Activated CD8-positive, alpha-beta T cell treated with anti-CD3 and anti-CD28 coated beads, Interleukin-2, amount 10 ng/mL, durations not matched to agents 7 days and 5 days (primary cell): ENCODE measurements around the gene HES7. TPM values are rescaled to one million over a fixed set of nuclear protein-coding genes. Genes with fewer than 3 reads are reported as not detected.

Experiments
- ATAC-seq: fragments of 150-1000 bp; cut with Tn5 transposase; one replicate; pipeline ENCODE4 v1.10.0; 2021; ENCODE audit warnings: moderate library complexity
- CTCF ChIA-PET: fragments of 350-600 bp; sonication (Branson Sonifier 250); formaldehyde crosslinking; loops from one replicate; lab custom pipeline; 2021; ENCODE audit warnings: antibody characterized with exemption; lab: Charles Lee
- POLR2A ChIA-PET: fragments of 350-600 bp; sonication (Branson Sonifier 250); formaldehyde crosslinking; loops from one replicate; lab custom pipeline; 2021; ENCODE audit warnings: antibody characterized with exemption; lab: Charles Lee
- DNase-seq: peaks from one replicate; pipeline ENCODE4 v3.0.0-alpha.2; 2020
- H3K27ac Mint-ChIP-seq: one replicate; pipeline ENCODE4 v1.8.0; 2021; ENCODE audit warnings: mild to moderate bottlenecking, mixed read lengths
- H3K27me3 Mint-ChIP-seq: one replicate; pipeline ENCODE4 v1.8.0; 2021; ENCODE audit warnings: low read depth, mixed read lengths
- H3K36me3 Mint-ChIP-seq: one replicate; pipeline ENCODE4 v1.8.0; 2021; ENCODE audit warnings: low read depth, mixed read lengths
- H3K4me1 Mint-ChIP-seq: one replicate; pipeline ENCODE4 v1.8.0; 2021; ENCODE audit warnings: low read depth, mixed read lengths
- H3K4me3 Mint-ChIP-seq: one replicate; pipeline ENCODE4 v1.8.0; 2021; ENCODE audit warnings: mild to moderate bottlenecking, mixed read lengths
- H3K9me3 Mint-ChIP-seq: one replicate; pipeline ENCODE4 v1.8.0; 2022; ENCODE audit warnings: mixed read lengths; ENCODE audit not compliant: insufficient read depth
- total RNA-seq, 2 experiments: library from RNA; stranded (reverse); gene quantifications; one replicate each; pipeline ENCODE4 v1.2.3, GENCODE V29; 2021

HES7 gene
- total RNA-seq, 2 experiments from 2014 or later, result 0.29 TPM; not detected in 1

DNA sequence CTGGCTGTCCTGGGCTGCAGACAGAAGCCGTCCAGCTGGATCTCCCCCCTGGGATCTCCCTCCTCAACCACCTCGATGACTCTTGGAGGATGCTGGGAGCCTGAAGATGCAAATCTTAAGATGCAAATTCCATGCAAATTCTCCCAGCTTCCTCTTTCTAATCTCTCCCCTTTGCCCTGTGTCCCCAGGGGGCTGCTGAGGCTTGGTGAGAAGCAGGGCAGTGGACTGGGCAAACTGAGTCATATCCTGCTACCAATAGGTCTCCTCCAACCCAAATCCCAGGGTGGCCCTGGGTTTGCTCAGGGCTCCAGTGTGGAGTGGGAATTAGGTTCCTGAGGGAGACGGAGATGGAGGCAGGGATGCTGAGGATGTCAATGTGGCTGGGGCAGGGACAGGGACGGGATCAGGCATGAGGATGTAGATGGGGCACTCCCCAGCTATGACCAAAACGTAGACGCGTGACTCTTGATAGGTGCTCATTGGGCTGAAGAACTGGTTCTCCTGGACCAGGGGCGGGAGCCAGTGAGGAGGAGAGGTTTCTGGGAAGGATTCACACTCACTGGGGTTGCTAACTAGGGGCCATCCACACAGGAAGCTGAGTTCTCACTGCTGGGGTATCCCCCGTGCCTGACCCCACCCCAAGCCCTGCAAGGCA lies 32.7 kb downstream of the HES7 start:
- peaks cover 6% of the 10 kb centered on the region for H3K4me1 Mint-ChIP-seq
- ChIA-PET CTCF (interaction anchor here (1.1 to 13.4 kb wide), 8 partner anchors 10 to 49 kb away, joined by 4 to 174 read pairs (median 24); partner anchors contain the start of gene ALOXE3), POLR2A (no interaction called here)
- H3K4me3 Mint-ChIP-seq, result no peak overlapping the region
- ATAC-seq, result no peak
- H3K36me3 Mint-ChIP-seq, result no peaks in the 10 kb centered on the region
- DNase-seq, result no peak
- H3K9me3 Mint-ChIP-seq, result no peaks in the 10 kb centered on the region
- H3K27ac Mint-ChIP-seq, result no peak overlapping the region
- peaks cover 24% of the 10 kb centered on the region for H3K27me3 Mint-ChIP-seq

DNA sequence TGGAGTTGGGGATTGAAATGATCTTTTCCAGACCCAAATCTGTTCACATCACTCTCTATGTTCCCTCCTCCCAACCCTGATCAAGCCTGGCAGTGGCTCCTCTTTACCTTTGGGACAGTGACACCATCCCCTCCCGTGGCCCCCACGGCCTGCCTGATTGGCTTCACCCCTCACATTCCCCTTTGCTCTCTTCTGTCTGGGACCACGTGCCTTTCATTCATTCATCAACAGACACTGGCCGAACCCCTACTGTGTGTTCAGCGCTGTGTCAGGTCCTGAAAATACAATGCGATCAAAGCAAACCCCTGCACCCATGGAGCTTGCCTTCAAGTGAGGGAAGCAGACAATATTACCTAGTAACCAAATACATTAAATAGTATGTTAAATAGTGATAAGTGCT lies 34.2 kb downstream of the HES7 start:
- POLR2A ChIA-PET, result no interaction called here

DNA sequence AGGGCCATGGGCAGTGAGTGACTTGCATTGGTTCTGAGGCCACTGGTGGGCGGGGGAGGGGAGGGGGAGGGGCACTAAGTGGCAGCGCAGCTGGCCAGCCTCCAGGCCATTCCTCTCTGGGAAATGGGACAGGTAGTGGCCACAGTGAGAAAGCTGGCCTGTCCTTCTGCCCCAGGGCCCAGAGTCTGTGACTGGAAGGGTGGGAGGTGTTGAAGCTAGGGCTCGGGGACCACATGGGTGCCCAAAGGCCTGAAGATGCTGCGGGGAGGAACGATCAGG lies 36.0 kb downstream of the HES7 start:
- ChIA-PET CTCF (interaction anchor here (0.8 to 13.4 kb wide), 4 partner anchors 9 to 93 kb away, joined by 3 to 174 read pairs (median 4); no protein-coding TSS in a partner anchor), POLR2A (no interaction called here)
- ATAC-seq (no peak), DNase-seq (no peak)
- Mint-ChIP-seq H3K27ac (no peak overlapping the region), H3K4me1 (no peaks in the 10 kb centered on the region), H3K9me3 (no peaks in the 10 kb centered on the region), H3K36me3 (no peaks in the 10 kb centered on the region), H3K4me3 (no peak overlapping the region), H3K27me3 (peaks cover 17% of the 10 kb centered on the region)

More for the DNA sequence above, 34.2 kb downstream of the HES7 start:
- H3K36me3 Mint-ChIP-seq, result no peaks in the 10 kb centered on the region
- no peak overlapping the region for H3K27ac Mint-ChIP-seq
- DNase-seq (no peak), ATAC-seq (no peak)
- H3K9me3 Mint-ChIP-seq, result no peaks in the 10 kb centered on the region
- H3K4me1 Mint-ChIP-seq, result peaks cover 6% of the 10 kb centered on the region
- peaks cover 17% of the 10 kb centered on the region for H3K27me3 Mint-ChIP-seq
- H3K4me3 Mint-ChIP-seq, result no peak overlapping the region
- CTCF ChIA-PET, result interaction anchor here (1.4 to 13.4 kb wide), 5 partner anchors 12 to 29 kb away, joined by 4 to 174 read pairs (median 42); partner anchors contain the start of gene ALOXE3

DNA sequence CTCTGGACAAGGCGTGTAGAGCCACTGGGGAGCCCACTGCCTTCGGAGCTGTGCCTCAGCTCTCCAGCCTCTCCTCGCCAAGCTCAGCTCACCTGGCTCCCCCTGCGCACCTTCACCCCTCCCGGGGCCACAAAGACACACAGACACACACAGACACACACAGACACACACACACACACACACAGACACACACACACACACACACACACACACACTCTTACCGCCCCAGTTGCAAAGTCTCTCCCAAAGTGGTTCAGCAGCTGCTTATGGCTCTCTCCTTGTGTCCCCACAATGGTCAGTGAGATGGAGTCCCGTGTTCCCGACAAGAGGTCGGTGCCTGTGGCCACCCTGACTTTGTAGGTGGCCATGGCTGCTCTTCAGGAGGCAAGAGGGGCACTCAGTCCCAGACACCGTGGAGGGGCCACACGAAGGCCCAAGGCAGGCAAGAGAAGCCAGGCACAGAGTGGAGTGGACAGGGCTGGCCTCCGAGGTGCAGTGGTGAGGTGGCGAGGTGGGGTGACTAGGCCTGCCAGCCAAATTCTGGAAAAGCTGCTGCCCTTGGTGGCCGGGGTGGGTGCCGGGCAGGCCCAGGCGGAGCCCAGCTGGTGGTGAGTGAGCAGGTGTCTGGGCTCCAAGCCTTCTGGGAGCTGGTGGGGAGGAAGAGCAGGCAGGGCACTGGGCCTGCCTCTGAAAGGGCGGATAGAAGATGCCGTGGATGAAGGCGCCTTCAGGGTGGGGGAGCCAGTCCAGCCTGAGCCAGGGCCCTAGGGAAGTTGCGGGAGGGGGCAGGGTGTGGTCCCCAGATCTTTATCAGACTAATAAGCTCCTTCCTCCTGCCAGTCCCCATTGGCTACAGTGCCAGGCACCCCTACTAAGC lies 36.6 kb downstream of the HES7 start, which contains the start of gene ALOX12B:
Gene ALOX12B (minus strand): TSS at position 642 of the 877 bp plus-strand sequence. CDS start 274 bp downstream, at position 368.
- no peaks in the 10 kb centered on the region for H3K36me3 Mint-ChIP-seq
- POLR2A ChIA-PET, result no interaction called here

DNA sequence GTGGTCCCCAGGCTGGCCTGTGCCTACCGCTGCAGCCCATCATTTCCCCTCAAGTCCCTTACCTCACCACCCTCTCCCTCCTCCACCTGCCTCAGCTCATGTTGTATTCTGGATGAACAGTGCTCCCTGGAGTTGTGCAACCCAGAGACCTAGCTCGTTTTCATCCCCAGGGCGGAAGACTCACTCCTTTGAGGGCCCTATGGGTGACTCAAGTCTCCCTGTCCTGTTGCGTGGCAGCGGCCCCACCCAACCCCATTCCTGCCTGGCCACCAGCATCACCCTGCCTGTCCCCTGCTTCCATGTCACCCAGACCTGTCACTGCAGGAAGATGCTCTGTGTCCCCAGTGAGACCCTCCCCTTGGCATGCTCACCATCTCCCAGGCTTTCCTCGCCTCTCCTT lies 39.7 kb downstream of the HES7 start:
- Mint-ChIP-seq H3K4me3 (no peak overlapping the region), H3K27me3 (peaks cover 4% of the 10 kb centered on the region), H3K27ac (no peak overlapping the region), H3K4me1 (peaks cover 15% of the 10 kb centered on the region), H3K9me3 (no peaks in the 10 kb centered on the region), H3K36me3 (peaks cover 5% of the 10 kb centered on the region)
- CTCF ChIA-PET, result interaction anchor here (2.2 to 13.4 kb wide), 5 partner anchors 9 to 35 kb away, joined by 10 to 174 read pairs (median 12); no protein-coding TSS in a partner anchor
- POLR2A ChIA-PET, result no interaction called here
- DNase-seq (no peak), ATAC-seq (no peak)

More for the DNA sequence above, 36.6 kb downstream of the HES7 start, which contains the start of gene ALOX12B:
- Mint-ChIP-seq H3K4me1 (no peaks in the 10 kb centered on the region), H3K4me3 (no peak within 1 kb of the TSS), H3K27ac (no peak within 1 kb of the TSS), H3K27me3 (peaks cover 14% of the 10 kb centered on the region), H3K9me3 (no peaks in the 10 kb centered on the region)
- CTCF ChIA-PET, result interaction anchor here (0.8 to 13.4 kb wide), 4 partner anchors 8 to 32 kb away, joined by 3 to 174 read pairs (median 7); no protein-coding TSS in a partner anchor
- DNase-seq (no peak), ATAC-seq (no peak)

DNA sequence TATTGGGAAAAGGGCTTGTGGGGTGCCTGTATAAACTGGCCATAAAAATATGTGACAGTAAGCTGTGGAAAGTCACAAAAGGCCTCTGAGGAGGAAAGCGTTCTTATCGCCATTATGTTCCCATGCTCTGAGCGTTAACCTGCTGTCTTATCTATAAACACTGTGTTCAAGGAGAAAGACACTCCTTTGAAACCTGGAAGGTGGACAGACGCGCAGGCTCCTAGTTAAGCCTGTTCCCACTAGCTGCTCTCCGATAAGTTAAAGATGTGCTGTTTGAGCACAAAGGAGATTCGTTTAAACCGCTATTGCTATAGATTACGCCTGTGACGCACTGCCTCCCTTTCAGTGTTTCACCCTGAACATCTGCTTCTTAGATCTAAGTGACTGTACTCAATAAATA lies 41.6 kb downstream of the HES7 start:
- Mint-ChIP-seq H3K9me3 (no peaks in the 10 kb centered on the region), H3K36me3 (peaks cover 5% of the 10 kb centered on the region), H3K4me3 (no peak overlapping the region), H3K4me1 (peaks cover 18% of the 10 kb centered on the region), H3K27me3 (peaks cover 3% of the 10 kb centered on the region), H3K27ac (no peak overlapping the region)
- ChIA-PET POLR2A (no interaction called here), CTCF (interaction anchor here (2.7 to 13.4 kb wide), 3 partner anchors 9 to 25 kb away, joined by 11 to 174 read pairs (median 15); no protein-coding TSS in a partner anchor)
- ATAC-seq (no peak), DNase-seq (no peak)

DNA sequence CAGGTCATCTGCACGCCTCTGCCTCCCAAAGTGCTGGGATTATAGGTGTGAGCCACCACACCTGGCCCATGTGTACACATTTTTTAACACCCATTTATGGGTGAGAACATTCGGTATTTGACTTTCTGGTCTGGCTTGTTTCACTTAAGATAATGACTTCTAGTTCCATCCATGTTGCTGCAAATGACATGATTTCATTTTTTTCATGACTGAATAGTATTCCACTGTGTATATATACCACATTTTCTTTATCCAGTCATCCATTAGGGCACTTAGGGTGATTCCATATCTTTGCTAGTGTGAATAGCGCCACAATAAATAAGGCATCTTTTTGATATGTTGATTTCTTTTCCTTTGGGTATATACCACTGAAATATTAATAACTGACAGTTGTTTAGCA lies 42.0 kb downstream of the HES7 start:
- no peak overlapping the region for H3K27ac Mint-ChIP-seq
- no peak overlapping the region for H3K4me3 Mint-ChIP-seq
- no peak for DNase-seq
- POLR2A ChIA-PET, result no interaction called here
- H3K27me3 Mint-ChIP-seq, result peaks cover 3% of the 10 kb centered on the region
- CTCF ChIA-PET, result interaction anchor here (1.5 to 13.4 kb wide), 5 partner anchors 8 to 37 kb away, joined by 7 to 174 read pairs (median 11); no protein-coding TSS in a partner anchor
- H3K9me3 Mint-ChIP-seq, result no peaks in the 10 kb centered on the region
- H3K36me3 Mint-ChIP-seq, result peaks cover 5% of the 10 kb centered on the region
- H3K4me1 Mint-ChIP-seq, result peaks cover 18% of the 10 kb centered on the region
- no peak for ATAC-seq

DNA sequence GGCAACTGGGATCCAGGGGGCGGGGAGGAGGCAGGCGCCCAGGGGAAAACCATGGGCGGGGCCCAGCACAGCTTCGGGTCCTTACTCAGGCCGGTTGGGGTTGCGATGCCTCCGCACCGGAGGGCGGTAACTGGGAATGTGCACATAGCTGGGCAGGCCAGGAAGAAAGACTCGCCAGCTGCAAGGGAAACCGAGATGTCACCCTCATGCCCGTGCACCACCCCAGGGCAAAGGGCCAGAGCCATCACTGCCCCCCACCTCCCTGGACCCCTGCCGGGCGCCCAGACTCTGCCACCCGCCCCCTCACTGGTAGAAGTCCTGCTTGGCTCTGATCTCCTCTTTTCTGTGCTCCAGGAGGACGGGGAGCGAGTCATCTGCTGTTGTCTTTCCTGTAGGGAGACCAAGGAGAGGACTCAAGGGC lies 43.1 kb downstream of the HES7 start:
- no peaks in the 10 kb centered on the region for H3K9me3 Mint-ChIP-seq
- H3K4me1 Mint-ChIP-seq, result peaks cover 18% of the 10 kb centered on the region
- no peak overlapping the region for H3K27ac Mint-ChIP-seq
- no peak overlapping the region for H3K4me3 Mint-ChIP-seq
- H3K36me3 Mint-ChIP-seq, result peaks cover 5% of the 10 kb centered on the region
- DNase-seq, result no peak
- ChIA-PET CTCF (interaction anchor here (1.4 to 3.6 kb wide), 5 partner anchors 11 to 38 kb away, joined by 6 to 18 read pairs (median 7); no protein-coding TSS in a partner anchor), POLR2A (no interaction called here)
- no peak for ATAC-seq
- H3K27me3 Mint-ChIP-seq, result peaks cover 5% of the 10 kb centered on the region

DNA sequence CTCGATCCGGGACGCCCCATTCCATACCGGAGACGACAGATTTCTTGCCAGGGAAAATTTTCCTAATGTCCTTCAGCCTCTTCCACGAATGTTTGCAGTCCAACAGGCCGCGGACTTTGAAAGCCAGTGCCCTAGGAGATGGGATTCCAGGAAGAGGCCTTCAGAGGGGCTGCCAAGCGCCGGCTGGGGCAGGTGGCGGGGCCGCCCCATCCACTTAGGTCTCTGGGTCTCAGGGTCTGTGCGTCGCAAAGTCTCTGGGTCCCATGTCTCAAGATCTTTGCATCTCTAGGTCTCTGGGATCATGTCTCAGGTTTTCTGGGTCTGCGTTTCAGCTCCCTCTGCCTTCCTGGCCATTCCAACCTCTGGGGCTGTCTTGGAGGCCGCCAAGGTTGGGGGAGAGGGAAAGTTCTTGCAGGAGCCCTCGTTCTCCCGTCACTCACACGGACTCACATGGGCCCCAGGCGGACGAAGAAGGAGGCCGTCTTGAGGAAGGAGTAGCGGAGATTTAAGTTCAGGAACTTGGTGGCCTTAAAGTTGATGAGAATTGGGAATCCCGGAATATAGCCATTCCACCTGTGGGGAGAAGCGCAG lies 43.6 kb downstream of the HES7 start:
- no peak overlapping the region for H3K27ac Mint-ChIP-seq
- DNase-seq (no peak), ATAC-seq (no peak)
- H3K9me3 Mint-ChIP-seq, result no peaks in the 10 kb centered on the region
- ChIA-PET CTCF (interaction anchor here (1.3 to 4.8 kb wide), 7 partner anchors 11 to 39 kb away, joined by 5 to 41 read pairs (median 7); no protein-coding TSS in a partner anchor), POLR2A (interaction anchor here (0.6 kb wide), 1 partner anchor 93 kb away, joined by 3 read pairs; no protein-coding TSS in a partner anchor)
- peaks cover 18% of the 10 kb centered on the region for H3K4me1 Mint-ChIP-seq
- peak overlapping the region; percentile 86 for H3K4me3 Mint-ChIP-seq
- H3K36me3 Mint-ChIP-seq, result peaks cover 5% of the 10 kb centered on the region
- peaks cover 8% of the 10 kb centered on the region for H3K27me3 Mint-ChIP-seq

DNA sequence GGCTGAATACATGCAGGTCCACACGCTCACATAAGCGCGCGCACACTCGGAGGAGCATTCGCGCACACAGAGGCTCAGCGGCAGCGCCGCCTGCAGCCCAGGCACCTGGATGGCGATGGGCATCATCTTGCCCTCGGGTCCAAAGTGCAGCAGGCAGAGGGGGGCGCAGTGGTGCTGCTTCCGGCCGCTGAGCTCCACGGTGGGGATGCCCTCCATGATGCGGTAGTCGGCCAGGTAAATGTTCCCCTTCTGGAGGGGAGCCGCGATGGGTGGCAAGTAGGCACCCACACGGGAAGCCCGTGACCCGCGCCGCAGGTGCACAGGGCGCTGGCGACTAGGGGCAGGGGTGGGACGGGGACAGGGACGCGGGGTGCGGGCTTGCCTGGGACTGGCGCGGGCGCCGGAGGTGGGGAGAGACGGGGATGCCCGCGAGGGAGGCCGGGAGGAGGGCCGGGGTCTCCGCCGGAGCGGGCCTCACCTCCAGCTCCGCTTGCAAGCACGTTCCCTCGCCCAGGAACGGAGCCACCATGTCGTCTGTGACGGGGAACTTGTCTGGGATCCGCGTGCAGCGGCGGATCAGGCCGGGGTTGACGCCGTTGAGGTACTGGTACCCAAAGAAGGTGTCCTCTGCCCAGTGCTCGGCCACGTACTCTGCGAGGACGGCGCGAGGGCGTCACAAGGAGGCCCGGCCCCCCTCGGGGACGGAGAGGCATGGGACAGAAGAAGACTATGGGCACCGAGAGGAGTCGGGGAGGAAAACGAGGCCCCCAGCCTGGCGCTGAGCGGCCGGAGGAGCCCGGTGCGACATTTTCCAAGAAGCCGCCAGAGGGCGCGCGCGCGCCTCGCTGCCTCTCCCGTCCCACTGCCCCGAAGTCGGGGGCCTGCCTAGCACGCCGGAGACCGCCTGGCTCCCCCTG lies 44.4 kb downstream of the HES7 start:
- DNase-seq (peak; percentile 85), ATAC-seq (peak; percentile 87)
- Mint-ChIP-seq H3K4me3 (peak overlapping the region; percentile 86), H3K27me3 (peaks cover 16% of the 10 kb centered on the region), H3K9me3 (no peaks in the 10 kb centered on the region), H3K36me3 (peaks cover 5% of the 10 kb centered on the region), H3K4me1 (peaks cover 20% of the 10 kb centered on the region), H3K27ac (peak overlapping the region; percentile 83)
- ChIA-PET POLR2A (interaction anchor here (0.6 kb wide), 1 partner anchor 94 kb away, joined by 3 read pairs; no protein-coding TSS in a partner anchor), CTCF (interaction anchor here (0.6 to 12.0 kb wide), 25 partner anchors 8 to 500 kb away, joined by 3 to 319 read pairs (median 5); partner anchors contain the start of genes ALOX12B, ALOXE3, CYB5D1 and HES7)
